GM12872 (cell line): ENCODE measurements around the gene SBNO1.

Experiments used
- TF ChIP-seq, protein P1 (sequence below): IDR thresholded peaks from 3 replicates; pipeline ENCODE4 v1.5.1; 2011; ENCODE audit warnings: low read depth, mild to moderate bottlenecking, low read length, moderate library complexity; ENCODE audit not compliant: insufficient read depth

The SBNO1 gene

DNA sequence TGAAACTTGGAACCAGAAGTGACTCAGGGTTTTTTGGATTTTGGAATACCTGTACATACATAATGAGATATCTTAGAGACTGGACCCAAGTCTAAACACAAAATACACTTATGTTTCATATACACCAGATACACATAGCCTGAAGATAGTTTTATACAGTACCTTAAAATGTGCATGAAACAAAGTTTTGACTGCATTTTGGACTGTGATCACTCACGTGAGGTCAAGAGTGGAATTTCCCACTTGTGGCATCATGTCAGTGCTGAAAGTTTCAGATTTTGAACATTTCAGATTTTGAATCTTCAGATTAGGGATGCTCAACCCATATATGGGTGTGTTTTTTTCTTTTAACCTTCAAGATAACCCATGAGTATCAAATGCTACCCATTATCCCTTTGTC is 6.6 kb downstream of the SBNO1 start:
- TF ChIP-seq, protein P1, sequence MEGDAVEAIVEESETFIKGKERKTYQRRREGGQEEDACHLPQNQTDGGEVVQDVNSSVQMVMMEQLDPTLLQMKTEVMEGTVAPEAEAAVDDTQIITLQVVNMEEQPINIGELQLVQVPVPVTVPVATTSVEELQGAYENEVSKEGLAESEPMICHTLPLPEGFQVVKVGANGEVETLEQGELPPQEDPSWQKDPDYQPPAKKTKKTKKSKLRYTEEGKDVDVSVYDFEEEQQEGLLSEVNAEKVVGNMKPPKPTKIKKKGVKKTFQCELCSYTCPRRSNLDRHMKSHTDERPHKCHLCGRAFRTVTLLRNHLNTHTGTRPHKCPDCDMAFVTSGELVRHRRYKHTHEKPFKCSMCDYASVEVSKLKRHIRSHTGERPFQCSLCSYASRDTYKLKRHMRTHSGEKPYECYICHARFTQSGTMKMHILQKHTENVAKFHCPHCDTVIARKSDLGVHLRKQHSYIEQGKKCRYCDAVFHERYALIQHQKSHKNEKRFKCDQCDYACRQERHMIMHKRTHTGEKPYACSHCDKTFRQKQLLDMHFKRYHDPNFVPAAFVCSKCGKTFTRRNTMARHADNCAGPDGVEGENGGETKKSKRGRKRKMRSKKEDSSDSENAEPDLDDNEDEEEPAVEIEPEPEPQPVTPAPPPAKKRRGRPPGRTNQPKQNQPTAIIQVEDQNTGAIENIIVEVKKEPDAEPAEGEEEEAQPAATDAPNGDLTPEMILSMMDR = no peak

DNA sequence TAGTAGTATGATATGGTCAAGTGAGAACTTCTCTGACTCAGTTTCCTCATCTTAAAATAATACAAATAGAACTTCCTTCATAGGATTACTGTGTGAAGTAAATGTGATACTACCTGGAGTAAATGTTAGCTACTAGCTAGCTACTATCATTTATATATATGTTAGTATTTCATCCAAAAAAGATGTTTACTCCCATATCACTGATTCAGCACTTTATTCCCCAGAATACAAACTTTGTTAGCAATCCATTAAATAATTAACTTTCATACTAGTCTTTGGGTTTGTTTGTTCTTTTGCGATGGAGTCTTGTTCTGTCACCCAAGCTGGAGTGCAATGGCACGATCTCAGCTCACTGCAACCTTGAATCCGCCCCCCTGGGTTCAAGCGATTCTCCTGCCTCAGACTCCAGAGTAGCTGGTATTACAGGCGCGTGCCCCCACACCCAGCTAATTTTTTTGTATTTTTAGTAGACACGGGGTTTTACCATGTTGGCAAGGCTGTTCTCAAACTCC is 8.4 kb downstream of the SBNO1 start:
- TF ChIP-seq, protein P1 = no peak

DNA sequence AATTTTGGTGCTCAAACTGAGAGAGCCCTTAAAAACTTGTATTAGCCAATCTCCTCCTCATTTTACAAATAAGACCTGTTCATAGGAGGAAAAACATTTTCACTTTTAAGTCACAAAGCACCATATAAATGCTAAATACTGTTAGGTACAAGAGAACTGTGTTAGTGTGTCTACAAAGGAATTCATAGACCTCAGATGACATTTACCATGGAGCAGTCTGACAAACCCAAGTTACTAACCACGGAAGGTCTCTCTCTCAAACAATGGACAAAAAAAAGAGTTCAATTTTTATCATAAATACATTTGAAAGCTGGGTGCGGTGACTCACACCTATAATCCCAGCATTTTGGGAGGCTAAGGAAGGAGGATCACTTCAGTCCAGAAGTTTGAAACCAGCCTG is 10.0 kb downstream of the SBNO1 start:
- TF ChIP-seq, protein P1 = no peak

DNA sequence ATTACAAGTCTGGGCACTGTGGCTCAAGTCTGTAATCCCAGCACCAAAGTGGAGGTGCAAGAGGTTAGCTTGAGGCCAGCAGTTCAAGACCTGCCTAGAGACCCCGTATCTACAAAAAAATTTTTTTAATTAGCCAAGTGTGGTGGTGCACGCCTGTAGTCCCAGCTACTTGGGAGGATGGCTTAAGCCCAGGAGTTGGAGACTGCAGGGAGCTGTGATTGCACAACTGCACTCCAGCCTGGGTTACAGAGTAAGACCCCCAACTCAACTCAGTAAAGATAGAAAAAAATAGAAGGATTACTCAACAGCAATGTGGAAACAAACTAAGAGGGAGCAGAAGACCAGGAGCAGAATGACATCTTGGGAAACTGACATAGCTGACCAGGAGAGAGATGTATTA is 13.3 kb downstream of the SBNO1 start:
- TF ChIP-seq, protein P1 = no peak

DNA sequence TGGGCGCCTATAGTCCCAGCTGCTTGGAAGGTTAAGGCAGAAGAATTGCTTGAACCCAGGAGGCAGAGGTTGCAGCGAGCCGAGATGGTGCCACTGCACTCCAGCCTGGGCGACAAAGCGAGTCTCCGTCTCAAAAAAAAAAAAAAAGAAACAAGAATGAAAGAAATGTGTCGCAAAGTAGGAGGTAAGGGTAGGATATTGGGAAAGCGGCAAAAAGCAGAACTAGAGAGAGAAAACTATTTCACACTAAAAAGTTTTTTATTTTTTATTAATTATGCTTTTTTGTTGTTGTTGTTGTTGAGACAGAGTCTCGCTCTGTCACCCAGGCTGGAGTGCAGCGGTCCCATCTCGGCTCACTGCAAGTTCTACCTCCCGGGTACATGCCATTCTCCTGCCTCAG is 17.7 kb downstream of the SBNO1 start:
- TF ChIP-seq, protein P1 = no peak

DNA sequence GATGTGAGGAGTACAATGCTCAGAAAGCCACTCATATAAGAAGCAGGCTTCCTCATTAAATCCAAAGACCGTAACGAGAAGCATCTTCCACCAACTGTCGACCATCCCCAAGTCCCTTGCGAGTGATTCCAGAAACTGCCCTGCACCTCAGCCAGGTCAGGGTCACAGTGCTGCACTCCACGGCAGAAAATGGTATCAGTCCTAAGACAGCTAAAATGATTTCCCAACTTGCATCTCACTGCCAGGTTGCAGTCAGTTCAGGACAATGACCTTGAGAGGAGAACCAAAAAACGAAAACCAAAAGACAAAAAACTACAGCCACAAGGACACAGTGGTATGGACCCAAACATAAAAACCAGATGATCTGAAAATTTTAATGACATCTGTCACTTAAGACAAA is 20.6 kb downstream of the SBNO1 start:
- TF ChIP-seq, protein P1 = no peak

DNA sequence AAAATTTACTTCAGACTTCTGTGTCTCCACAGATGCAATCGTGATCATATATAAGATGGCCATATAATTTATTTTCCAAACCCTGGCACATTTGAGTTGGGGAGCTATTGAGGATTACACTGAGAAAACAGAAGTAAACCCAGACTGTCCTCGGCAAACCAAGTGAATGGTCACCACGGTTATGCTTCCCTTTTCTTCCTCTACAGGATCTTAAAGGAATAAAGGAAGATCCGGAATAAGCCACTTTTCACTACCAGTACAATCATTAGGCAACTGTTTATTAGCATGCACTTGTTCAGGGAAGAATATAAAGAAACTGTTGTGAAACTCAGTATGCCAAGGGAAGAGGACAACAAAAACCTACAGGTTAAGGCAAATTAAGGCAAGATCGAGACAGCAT is 27.6 kb downstream of the SBNO1 start:
- TF ChIP-seq, protein P1 = no peak
